ENCODE measurements around the gene GLIS1.

DNA sequence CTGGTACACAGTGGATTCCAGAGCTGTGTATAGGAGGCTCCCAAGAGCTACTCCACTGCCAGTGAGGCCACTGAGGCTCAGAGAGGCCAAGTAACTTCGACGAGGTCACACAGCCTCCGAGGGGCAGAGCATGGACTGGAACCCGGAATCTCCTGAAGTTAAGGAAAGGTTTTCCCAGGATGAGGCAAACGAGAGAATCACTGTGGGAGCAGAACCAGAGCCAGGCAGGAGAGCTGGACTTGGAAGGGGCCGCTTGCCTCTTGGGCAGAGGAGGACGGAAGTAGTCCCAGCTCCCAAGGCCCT, 52.0 kb downstream of the GLIS1 start:
- TF ChIP-seq, protein P1, sequence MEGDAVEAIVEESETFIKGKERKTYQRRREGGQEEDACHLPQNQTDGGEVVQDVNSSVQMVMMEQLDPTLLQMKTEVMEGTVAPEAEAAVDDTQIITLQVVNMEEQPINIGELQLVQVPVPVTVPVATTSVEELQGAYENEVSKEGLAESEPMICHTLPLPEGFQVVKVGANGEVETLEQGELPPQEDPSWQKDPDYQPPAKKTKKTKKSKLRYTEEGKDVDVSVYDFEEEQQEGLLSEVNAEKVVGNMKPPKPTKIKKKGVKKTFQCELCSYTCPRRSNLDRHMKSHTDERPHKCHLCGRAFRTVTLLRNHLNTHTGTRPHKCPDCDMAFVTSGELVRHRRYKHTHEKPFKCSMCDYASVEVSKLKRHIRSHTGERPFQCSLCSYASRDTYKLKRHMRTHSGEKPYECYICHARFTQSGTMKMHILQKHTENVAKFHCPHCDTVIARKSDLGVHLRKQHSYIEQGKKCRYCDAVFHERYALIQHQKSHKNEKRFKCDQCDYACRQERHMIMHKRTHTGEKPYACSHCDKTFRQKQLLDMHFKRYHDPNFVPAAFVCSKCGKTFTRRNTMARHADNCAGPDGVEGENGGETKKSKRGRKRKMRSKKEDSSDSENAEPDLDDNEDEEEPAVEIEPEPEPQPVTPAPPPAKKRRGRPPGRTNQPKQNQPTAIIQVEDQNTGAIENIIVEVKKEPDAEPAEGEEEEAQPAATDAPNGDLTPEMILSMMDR (conservative IDR thresholded peaks at IDR 0.05), result no peak
- no peak for TF ChIP-seq ZFX (IDR thresholded peaks at IDR 0.05)
